Liver (tissue), 5 donors: ENCODE results near the gene CROT. TPM values are rescaled to one million over a fixed set of nuclear protein-coding genes. Genes with fewer than 3 reads are reported as not detected.

Experiments used
- polyA plus RNA-seq, 2 donors: library from polyadenylated mRNA; stranded (reverse) in 1 of 2; unstranded in 1 of 2; fragments of 200-250 nt in 1 of 2; fragments of >200 nt in 1 of 2; fragmentation: Nextera tagmentation in 1 of 2; extraction: Ambion mirVana in 1 of 2; gene quantifications; one replicate each; pipeline versions ENCODE4 v1.2.1 to v1.2.3, GENCODE V29; 2013 to 2015
- small RNA-seq: library from RNA; depleted of rRNA; stranded (forward); fragments of <200 nt; gene quantifications from one replicate; pipeline ENCODE3, GENCODE V24; 2014
- total RNA-seq, 2 donors: library from RNA; depleted of rRNA; stranded (reverse); fragments of >200 nt; gene quantifications; one replicate each; pipeline ENCODE4 v1.2.3, GENCODE V29; 2014
- donor health status: healthy.
- donor health status: healthy.
- donor health status: healthy.

The CROT gene
- total and polyA plus RNA-seq, 4 donors, result 10.6 to 45.1 (median 32.9) TPM

Small RNA genes within 50 kb of the gene (small RNA-seq; reads per million reads assigned to genes)
- gene RF02195 (not detected), gene RF02196 (not detected)

Other genes with a start within 250 kb of the CROT start
- gene DMTF1, start 193.2 kb upstream of the CROT start, total RNA-seq, result 10 to 100 TPM; 35.3 to 54.6 TPM
- 10 to 100 TPM in 1 of 2 donors, 1 to 10 TPM in 1; 6.5 to 16.6 TPM for gene DMTF1, start 193.2 kb upstream of the CROT start, polyA plus RNA-seq
- 1 to 10 TPM; 4.8 to 5.8 TPM for gene TMEM243, start 125.9 kb upstream of the CROT start, total RNA-seq
- gene TMEM243, start 125.9 kb upstream of the CROT start, polyA plus RNA-seq, result 1 to 10 TPM; 5.3 to 8.0 TPM
- 100 to 1,000 TPM in 1 of 2 donors, 1 to 10 TPM in 1; 6.7 to 409 TPM for gene ABCB4, start 130.0 kb downstream of the CROT start, total RNA-seq
- 10 to 100 TPM; 61.5 to 93.8 TPM for gene ABCB4, start 130.0 kb downstream of the CROT start, polyA plus RNA-seq